Uterus (tissue), 2 donors: ENCODE results near the gene IGF1R.

Experiments
- POLR2A ChIP-seq, 2 donors: fragments of 450-650 bp; IDR thresholded peaks; one replicate each; pipeline ENCODE4 v1.6.1; 2016; ENCODE audit warnings: antibody characterized with exemption in 2 of 2, mild to moderate bottlenecking in 1 of 2, moderate library complexity in 1 of 2
- TF ChIP-seq, protein P1 (sequence below), 4 experiments: fragments of 200-600 bp in 2 of 4; fragments of 450-650 bp in 2 of 4; sonication (generic) in 2 of 4; IDR thresholded peaks; one replicate each; pipeline ENCODE4 v1.5.1; 2016 to 2019; ENCODE audit warnings: antibody characterized with exemption in 4 of 4, mild to moderate bottlenecking in 2 of 4, moderate library complexity in 1 of 4

- TF ChIP-seq, protein P1, sequence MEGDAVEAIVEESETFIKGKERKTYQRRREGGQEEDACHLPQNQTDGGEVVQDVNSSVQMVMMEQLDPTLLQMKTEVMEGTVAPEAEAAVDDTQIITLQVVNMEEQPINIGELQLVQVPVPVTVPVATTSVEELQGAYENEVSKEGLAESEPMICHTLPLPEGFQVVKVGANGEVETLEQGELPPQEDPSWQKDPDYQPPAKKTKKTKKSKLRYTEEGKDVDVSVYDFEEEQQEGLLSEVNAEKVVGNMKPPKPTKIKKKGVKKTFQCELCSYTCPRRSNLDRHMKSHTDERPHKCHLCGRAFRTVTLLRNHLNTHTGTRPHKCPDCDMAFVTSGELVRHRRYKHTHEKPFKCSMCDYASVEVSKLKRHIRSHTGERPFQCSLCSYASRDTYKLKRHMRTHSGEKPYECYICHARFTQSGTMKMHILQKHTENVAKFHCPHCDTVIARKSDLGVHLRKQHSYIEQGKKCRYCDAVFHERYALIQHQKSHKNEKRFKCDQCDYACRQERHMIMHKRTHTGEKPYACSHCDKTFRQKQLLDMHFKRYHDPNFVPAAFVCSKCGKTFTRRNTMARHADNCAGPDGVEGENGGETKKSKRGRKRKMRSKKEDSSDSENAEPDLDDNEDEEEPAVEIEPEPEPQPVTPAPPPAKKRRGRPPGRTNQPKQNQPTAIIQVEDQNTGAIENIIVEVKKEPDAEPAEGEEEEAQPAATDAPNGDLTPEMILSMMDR (IDR thresholded peaks at IDR 0.05) = no peak
- TF ChIP-seq POLR2A (IDR thresholded peaks at IDR 0.05) = no peak
Measured at GRCh38 chr15:98731712-98732450, 83.5 kb downstream of the IGF1R start.
